Panc1 (cell line): ENCODE data around the gene HPN.
"Not testable (repeated sequence)": the region's sequence is repeated elsewhere in the genome, so short reads cannot be mapped to it uniquely, and the experiment has no call there.

ENCODE experiments used
- TF ChIP-seq, protein P1 (sequence below), 2 experiments: IDR thresholded peaks; 2 replicates each; pipeline ENCODE4 v1.6.1; 2011 to 2012; ENCODE audit warnings: low read depth in 2 of 2, control low read depth in 1 of 2, low read length in 1 of 2, mild to moderate bottlenecking in 1 of 2, moderate library complexity in 1 of 2; ENCODE audit not compliant: insufficient read depth in 1 of 2
- TF ChIP-seq, protein P2 (sequence below): fragments of 450-650 bp; IDR thresholded peaks from 2 replicates; pipeline ENCODE4 v1.5.1; 2017; ENCODE audit warnings: mild to moderate bottlenecking

DNA sequence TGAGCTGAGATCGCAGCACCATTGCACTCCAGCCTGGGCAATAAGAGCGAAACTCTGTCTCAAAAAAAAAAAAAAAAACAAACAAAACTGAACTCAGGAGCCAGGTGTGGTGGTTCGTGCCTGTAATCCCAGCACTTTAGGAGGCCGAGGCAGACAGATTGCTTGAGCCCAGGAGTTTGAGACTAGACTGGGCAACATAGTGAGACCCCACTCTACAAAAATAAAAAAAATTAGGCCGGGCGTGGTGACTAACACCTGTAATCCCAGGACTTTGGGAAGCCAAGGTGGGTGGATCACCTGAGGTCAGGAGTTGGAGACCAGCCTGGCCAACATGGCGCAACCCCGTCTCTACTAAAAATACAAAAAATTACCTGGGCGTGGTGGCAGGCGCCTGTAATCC lies 60.4 kb downstream of the HPN start:
- TF ChIP-seq, protein P1, sequence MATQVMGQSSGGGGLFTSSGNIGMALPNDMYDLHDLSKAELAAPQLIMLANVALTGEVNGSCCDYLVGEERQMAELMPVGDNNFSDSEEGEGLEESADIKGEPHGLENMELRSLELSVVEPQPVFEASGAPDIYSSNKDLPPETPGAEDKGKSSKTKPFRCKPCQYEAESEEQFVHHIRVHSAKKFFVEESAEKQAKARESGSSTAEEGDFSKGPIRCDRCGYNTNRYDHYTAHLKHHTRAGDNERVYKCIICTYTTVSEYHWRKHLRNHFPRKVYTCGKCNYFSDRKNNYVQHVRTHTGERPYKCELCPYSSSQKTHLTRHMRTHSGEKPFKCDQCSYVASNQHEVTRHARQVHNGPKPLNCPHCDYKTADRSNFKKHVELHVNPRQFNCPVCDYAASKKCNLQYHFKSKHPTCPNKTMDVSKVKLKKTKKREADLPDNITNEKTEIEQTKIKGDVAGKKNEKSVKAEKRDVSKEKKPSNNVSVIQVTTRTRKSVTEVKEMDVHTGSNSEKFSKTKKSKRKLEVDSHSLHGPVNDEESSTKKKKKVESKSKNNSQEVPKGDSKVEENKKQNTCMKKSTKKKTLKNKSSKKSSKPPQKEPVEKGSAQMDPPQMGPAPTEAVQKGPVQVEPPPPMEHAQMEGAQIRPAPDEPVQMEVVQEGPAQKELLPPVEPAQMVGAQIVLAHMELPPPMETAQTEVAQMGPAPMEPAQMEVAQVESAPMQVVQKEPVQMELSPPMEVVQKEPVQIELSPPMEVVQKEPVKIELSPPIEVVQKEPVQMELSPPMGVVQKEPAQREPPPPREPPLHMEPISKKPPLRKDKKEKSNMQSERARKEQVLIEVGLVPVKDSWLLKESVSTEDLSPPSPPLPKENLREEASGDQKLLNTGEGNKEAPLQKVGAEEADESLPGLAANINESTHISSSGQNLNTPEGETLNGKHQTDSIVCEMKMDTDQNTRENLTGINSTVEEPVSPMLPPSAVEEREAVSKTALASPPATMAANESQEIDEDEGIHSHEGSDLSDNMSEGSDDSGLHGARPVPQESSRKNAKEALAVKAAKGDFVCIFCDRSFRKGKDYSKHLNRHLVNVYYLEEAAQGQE (IDR thresholded peaks at IDR 0.05; ENCODE audit: insufficient read depth in 1 of 2, low read depth in 2 of 2, low read length in 1 of 2) = not testable (repeated sequence)
- TF ChIP-seq, protein P2, sequence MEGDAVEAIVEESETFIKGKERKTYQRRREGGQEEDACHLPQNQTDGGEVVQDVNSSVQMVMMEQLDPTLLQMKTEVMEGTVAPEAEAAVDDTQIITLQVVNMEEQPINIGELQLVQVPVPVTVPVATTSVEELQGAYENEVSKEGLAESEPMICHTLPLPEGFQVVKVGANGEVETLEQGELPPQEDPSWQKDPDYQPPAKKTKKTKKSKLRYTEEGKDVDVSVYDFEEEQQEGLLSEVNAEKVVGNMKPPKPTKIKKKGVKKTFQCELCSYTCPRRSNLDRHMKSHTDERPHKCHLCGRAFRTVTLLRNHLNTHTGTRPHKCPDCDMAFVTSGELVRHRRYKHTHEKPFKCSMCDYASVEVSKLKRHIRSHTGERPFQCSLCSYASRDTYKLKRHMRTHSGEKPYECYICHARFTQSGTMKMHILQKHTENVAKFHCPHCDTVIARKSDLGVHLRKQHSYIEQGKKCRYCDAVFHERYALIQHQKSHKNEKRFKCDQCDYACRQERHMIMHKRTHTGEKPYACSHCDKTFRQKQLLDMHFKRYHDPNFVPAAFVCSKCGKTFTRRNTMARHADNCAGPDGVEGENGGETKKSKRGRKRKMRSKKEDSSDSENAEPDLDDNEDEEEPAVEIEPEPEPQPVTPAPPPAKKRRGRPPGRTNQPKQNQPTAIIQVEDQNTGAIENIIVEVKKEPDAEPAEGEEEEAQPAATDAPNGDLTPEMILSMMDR = not testable (repeated sequence)
